ENCODE data around the gene HBP1. TPM values are rescaled to one million over a fixed set of nuclear protein-coding genes. Genes with fewer than 3 reads are reported as not detected.
A peak's percentile ranks its signal among the peaks of the same experiment; 100 is the strongest.

The HBP1 gene, protein sequence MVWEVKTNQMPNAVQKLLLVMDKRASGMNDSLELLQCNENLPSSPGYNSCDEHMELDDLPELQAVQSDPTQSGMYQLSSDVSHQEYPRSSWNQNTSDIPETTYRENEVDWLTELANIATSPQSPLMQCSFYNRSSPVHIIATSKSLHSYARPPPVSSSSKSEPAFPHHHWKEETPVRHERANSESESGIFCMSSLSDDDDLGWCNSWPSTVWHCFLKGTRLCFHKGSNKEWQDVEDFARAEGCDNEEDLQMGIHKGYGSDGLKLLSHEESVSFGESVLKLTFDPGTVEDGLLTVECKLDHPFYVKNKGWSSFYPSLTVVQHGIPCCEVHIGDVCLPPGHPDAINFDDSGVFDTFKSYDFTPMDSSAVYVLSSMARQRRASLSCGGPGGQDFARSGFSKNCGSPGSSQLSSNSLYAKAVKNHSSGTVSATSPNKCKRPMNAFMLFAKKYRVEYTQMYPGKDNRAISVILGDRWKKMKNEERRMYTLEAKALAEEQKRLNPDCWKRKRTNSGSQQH
- 100 to 1,000 TPM in 1 of 6 donors, 10 to 100 TPM in 5; 55.5 to 113 (median 74.4) TPM for total RNA-seq

DNA sequence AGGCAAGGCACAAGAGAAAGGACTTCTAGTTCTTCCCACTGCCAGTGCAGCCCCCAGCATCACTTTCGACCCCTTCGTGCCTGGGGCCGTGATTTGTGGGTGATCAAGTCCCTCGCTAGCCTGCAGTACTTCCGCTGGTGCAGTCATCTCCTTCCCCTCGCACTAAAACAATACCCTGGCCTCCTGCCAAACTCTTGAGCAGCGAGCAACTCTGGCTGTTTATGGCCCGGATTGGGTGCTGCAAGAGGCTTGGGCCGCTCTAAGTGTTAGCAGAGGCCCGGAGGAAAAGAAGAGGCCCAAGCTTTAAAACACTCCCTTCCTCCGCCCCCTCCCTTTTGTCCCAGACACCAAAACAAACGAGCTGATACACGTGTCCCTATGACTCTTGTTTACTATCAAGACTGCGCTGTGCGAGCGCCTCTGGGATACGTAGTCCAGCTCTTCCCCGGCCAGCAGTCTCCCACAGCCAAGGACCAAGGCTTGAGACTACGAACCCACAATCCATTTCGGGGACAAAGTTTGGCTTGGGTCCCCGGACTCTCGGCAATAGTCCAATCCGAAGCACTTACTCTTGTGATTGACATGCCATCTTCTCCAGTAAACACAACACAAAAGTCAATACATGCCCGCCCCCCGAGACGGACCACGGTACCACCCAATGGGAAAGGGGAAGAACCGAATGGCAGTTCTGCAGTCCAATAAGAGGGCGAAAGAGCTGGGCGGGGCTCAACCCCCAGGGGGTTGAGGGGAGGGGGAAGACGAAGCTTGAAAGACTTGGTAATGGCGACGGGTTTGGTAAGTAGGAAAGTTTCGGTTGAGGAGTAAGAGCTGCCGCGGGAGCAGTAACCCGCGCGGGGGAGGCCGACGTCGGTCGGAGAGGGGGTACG, at the start of gene HBP1:
HBP1 (plus strand) TSS at position 771 of the 887 bp plus-strand sequence. CDS start 10,891 bp downstream, outside the sequence.
- TF ChIP-seq POLR2AphosphoS5 (IDR thresholded peaks at IDR 0.05) (peak; percentile 78 to 80), EP300 (IDR thresholded peaks at IDR 0.05) (peak in 1 of 4 donors; percentile 42), POLR2A (IDR thresholded peaks at IDR 0.05) (peak in 3 of 4 donors; percentile 45 to 90 (median 85))
- TF ChIP-seq, protein P1, sequence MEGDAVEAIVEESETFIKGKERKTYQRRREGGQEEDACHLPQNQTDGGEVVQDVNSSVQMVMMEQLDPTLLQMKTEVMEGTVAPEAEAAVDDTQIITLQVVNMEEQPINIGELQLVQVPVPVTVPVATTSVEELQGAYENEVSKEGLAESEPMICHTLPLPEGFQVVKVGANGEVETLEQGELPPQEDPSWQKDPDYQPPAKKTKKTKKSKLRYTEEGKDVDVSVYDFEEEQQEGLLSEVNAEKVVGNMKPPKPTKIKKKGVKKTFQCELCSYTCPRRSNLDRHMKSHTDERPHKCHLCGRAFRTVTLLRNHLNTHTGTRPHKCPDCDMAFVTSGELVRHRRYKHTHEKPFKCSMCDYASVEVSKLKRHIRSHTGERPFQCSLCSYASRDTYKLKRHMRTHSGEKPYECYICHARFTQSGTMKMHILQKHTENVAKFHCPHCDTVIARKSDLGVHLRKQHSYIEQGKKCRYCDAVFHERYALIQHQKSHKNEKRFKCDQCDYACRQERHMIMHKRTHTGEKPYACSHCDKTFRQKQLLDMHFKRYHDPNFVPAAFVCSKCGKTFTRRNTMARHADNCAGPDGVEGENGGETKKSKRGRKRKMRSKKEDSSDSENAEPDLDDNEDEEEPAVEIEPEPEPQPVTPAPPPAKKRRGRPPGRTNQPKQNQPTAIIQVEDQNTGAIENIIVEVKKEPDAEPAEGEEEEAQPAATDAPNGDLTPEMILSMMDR (IDR thresholded peaks at IDR 0.05) = no peak
- ATAC-seq (ENCODE audit: low FRiP score in 2 of 2) (peak; percentile 94 to 99), DNase-seq (peak in 1 of 2 donors; percentile 100)
- Histone ChIP-seq H3K4me3 (peak within 1 kb of the TSS; percentile 73 to 96 (median 86)), H3K4me1 (peaks cover 20 to 35% (median 30%) of the 10 kb centered on the region in 4 donors), H3K36me3 (no peaks in the 10 kb centered on the region), H3K27me3 (no peaks in the 10 kb centered on the region), H3K9me3 (no peaks in the 10 kb centered on the region), H3K27ac (peak within 1 kb of the TSS; percentile 97 to 100 (median 99))
- WGBS, 2 donors = 0 to 1% methylated on average over 26 to 44 of the region's 44 CpGs

DNA sequence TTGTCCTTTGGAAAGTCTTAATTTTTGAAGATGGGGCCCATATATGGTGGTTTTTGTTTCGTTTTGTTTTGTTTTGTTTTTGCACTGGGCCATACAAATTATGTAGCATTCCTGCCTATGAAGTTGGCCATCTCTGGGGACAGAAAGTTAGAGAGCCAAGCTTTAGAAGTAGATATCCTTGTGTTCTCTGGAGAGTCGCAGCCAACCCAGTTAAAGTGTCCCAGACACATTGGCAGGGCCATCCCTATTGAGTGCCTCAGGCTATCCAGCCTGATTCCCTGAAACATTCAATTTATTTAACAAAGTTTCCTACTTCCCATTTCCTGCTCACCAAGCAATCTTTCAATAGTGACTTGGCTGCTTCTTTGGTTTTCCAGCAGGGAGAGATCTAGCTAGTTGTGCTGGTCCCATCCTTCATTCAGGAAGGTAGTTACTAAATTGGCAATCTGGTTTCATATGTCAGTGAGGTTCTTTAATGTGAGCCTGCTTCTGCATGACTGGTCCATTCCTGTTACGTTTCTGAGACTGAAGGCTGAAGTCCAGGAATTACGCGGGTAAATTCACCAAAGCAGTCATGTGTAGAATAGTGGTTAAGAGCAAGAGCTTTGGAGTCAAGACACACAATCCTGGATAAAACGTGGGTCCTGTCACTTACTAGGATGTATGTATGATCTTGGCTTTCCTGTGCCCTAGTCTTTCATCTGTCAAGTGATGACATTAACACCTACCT, 49.3 kb upstream of the HBP1 start:
- H3K4me1 ChIP-seq = peaks cover 0 to 5% (median 2%) of the 10 kb centered on the region in 4 donors
- ATAC-seq (ENCODE audit: low FRiP score in 2 of 2) (no peak), DNase-seq (no peak)
- H3K27ac ChIP-seq = no peak overlapping the region
- H3K4me3 ChIP-seq = no peak overlapping the region
- H3K27me3 ChIP-seq = no peaks in the 10 kb centered on the region
- WGBS, 2 donors = 90 to 92% methylated on average over 6 of the region's 6 CpGs
- no peaks in the 10 kb centered on the region for H3K9me3 ChIP-seq
- H3K36me3 ChIP-seq = no peaks in the 10 kb centered on the region
- TF ChIP-seq POLR2AphosphoS5 (IDR thresholded peaks at IDR 0.05) = no peak
- TF ChIP-seq POLR2A (IDR thresholded peaks at IDR 0.05) = no peak
- no peak for TF ChIP-seq EP300 (IDR thresholded peaks at IDR 0.05)
- TF ChIP-seq, protein P1 (IDR thresholded peaks at IDR 0.05) = no peak

DNA sequence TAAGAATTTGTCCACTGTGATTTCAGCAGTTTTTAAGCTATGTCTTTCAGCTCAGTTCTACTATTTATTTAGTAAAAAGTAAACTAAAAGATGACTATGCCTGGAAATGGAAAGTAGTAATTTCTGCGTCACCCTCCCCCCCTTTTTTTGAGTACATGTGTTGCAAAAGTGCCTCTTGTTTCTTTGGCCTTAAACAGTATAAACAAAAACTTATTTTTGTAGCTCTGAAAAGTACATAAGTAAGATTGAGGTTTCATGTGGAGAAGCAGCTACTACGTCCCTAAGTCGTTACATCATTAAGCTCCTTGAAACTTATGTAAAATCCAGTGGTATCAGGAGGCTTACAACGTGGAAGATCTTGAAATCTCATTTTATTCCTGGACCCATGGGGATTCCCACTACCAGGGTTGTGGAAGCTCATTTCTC, 46.3 kb upstream of the HBP1 start:
- Histone ChIP-seq H3K36me3 (no peaks in the 10 kb centered on the region), H3K4me1 (peaks cover 0 to 5% (median 2%) of the 10 kb centered on the region in 4 donors), H3K27ac (peak overlapping the region in 2 of 4 donors; percentile 16 to 63), H3K27me3 (no peaks in the 10 kb centered on the region), H3K9me3 (no peaks in the 10 kb centered on the region), H3K4me3 (no peak overlapping the region)
- 33 to 48% methylated on average over 4 of the region's 4 CpGs for WGBS, 2 donors
- peak in 1 of 2 donors; percentile 26 for DNase-seq
- ATAC-seq (ENCODE audit: low FRiP score in 2 of 2) = no peak
- no peak for TF ChIP-seq POLR2A (IDR thresholded peaks at IDR 0.05)
- TF ChIP-seq, protein P1 (IDR thresholded peaks at IDR 0.05) = no peak
- TF ChIP-seq POLR2AphosphoS5 (IDR thresholded peaks at IDR 0.05) = no peak
- TF ChIP-seq EP300 (IDR thresholded peaks at IDR 0.05) = no peak

DNA sequence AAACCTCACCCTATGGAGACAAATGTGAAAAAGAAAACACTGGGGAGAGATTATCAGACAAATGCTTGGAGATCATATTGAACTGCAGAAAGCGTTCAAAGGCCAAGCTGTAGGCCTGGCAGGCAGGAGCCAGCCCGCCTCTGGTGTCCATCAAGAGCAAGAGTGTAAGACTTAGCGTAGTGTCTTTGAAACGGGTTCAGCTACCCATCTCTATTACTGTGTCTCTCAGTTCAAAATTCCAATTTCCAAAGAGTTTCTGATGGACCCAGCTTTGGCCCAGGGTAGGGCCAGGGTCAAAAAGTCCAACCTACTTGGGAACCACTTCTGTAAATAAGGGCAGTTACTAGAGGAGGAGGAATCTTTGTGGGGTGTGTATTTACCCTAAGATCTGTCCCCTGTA, 45.4 kb upstream of the HBP1 start:
- Histone ChIP-seq H3K36me3 (no peaks in the 10 kb centered on the region), H3K27ac (peak overlapping the region in 1 of 4 donors; percentile 16), H3K4me1 (peaks cover 0 to 2% (median under 1%) of the 10 kb centered on the region in 4 donors), H3K4me3 (no peak overlapping the region), H3K9me3 (no peaks in the 10 kb centered on the region), H3K27me3 (no peaks in the 10 kb centered on the region)
- no peak for ATAC-seq (ENCODE audit: low FRiP score in 2 of 2)
- no peak for DNase-seq
- 90 to 94% methylated on average over 4 of the region's 4 CpGs for WGBS, 2 donors
- no peak for TF ChIP-seq POLR2AphosphoS5 (IDR thresholded peaks at IDR 0.05)
- TF ChIP-seq, protein P1 (IDR thresholded peaks at IDR 0.05) = no peak
- TF ChIP-seq POLR2A (IDR thresholded peaks at IDR 0.05) = no peak
- TF ChIP-seq EP300 (IDR thresholded peaks at IDR 0.05) = no peak

All from upper lobe of left lung (tissue), 6 donors.